ENCODE results near the gene FOXRED2.
A peak's percentile ranks its signal among the peaks of the same experiment; 100 is the strongest.
"Not testable (repeated sequence)": the region's sequence is repeated elsewhere in the genome, so short reads cannot be mapped to it uniquely, and the experiment has no call there.

FOXRED2 gene

DNA sequence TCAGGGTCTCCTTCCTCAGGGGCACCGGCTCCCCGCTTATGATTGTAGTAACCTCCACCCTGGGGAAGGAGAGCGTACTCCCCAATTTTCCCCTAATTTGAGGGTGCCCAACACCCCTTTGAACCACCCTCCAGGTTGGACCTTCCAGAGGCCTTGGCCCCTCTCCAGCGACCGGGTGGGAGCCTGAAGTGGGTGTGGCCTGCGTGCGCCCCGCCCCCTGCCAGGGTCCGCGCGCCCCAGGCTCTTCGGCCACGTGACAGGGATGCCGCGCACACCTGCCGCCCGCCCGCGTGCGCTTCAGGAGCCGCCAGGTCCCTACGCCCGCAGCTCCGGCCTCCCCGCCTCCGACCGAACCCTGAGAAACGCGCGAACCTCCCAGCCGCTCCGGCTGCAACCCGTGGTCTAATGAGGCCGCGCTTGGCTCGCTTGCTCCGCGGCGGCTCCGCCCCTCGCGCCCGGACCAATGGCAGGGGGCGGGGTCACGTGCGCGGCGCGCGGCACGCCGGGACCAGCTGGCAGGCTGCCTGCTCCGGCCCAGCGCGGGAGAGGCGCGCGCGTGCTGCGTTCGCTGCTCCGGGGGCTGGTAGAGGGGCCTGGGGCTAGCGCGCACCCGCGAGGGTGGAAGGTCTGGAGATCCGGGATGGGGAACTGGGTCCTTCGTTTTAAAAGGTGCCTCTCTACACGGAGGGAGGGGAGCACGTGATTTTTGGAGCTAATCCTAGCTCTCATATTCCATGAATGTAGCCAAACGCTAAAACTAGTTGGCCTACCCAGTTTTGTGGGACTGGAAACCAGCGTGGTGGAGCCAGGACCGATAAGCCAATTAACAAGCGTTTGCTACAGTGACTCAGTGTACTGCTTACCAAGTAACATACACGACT, at the start of gene FOXRED2:
Gene FOXRED2 (minus strand): TSS at position 404 of the 881 bp plus-strand sequence. CDS start 618 bp downstream, outside the sequence.
- peak; percentile 76 for DNase-seq

DNA sequence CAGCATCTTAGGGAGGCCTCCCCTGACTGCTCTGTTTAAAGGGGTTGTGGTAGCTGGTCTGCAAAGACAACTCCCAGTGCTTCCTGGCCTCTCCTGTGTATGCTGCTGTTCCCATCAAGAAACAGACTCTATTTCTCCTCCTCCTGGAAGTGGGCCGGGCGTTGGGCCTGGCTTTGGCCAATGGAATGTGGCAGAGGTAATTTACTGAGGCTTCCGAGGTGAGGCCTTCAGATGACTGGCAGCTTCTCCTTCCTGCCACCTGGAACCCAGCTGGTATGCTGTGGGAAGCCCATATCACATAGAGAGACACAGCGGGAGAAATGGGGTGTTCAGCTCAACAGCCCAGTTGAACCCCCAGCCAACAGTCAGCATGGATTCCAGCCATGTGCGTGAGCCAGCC, 47.3 kb upstream of the FOXRED2 start:
- no peak for DNase-seq

DNA sequence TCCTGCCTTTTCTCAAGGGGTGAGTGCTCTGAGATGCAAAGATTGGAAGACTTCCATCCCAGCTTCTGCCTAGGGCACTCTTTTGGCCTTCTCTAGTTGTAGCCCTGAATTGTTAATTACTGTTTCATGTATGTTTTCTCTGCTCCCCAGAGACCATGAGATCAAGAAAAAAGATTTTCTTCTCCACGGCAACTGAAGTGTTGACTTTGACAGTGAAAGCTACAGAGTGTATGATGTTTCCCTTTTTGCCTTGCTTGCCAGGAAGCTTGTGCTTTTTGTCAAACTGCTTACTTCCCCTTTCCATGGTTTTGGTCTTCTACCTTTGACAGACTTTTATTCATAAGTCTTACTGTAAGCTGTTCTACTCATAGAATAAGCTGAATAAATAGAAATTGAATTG, 45.4 kb upstream of the FOXRED2 start:
- no peak for DNase-seq

DNA sequence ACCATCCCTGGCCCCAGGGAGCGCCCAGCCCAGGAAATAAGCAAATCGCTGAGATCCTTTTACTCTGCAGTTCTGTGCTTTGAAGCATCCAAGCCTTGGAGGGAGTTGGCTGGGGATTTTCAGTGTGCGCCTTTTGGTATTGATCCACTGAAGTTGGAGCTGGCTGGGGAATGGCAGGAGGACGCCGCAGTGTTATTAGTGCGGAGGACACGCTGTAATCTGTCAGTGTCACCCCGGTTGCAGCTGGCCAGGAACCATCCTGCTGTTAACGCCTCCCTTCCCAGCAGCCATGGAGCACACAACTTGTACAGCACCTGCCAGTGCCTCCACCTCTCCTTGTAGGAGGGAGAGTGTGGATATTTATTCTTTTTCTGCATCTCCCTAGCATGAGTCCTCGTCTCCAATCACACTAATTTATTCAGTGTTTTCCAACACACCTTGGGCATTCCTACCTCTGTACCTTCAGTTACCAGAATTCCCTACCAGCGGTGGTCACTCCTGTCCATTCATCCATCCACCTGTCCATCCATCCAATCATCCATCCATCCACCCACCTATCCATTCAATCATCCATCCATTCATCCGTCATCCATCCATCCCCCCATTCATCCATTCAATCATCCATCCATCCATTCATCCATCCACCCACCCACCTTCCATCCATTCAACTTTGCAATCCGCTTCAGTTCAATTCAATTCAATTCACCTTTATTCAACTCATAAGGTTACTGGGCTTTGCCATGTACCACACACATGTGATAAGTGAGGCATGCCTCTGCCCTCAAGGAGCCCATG, 44.1 kb upstream of the FOXRED2 start:
- no peak for DNase-seq

DNA sequence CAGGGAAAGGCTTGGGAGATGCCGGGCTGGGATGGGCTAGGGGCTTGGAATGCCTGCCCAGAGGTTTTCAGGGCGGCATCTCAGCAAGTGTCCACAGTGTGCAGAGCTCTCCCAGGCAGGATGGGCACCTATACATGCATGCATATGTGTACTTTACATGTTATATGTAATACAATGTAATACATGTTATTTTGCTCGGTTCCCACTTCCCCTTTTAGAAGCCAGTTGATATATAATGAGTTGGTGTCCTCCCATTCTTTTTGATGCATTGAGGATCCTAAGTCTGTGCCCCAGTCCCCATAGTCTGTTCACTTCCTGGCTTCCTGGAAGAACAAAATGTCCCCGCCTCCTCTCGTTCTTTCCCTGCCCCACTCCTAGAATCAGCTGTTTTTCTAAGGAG, 42.2 kb upstream of the FOXRED2 start:
- no peak for DNase-seq

DNA sequence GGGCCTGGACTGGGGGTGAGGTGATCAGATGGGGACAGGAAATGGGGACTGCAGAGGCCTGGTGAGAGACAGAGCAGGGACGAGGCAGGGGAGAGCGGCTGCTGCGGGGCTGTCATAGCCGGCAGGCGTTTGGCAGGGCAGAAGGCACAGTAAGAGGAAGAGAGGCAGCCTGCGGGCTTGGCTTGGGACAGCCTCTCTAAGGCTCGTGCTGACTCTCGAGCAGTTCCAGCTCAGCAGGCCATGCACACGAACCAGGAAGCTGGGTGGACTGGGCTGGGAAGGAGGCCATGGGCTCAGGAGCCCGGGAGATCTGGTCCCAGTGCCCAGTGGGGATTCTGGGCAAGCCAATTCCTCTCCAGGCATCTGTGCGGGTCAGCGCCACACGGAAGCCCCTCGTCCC, 41.8 kb upstream of the FOXRED2 start:
- DNase-seq = no peak

DNA sequence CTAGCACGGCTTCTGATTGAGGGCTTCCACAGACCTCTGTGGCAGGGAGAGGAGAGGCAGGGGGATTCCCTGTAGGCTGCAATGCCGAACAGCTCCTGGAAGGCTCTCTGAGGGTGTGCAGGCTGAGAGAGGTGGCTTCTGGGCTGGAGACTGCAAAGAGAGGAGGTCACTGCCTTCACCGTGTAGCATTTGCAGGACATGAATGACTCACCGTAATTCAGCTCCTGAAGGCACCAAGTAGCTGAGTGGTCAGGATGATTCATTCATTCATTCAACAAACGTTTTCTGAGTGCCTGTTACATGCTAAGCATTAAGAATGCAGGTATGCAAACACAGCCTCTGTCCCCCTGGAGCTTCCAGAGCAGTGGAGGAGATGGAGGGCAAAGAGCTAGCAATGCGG, 40.1 kb upstream of the FOXRED2 start:
- DNase-seq = peak; percentile 78

DNA sequence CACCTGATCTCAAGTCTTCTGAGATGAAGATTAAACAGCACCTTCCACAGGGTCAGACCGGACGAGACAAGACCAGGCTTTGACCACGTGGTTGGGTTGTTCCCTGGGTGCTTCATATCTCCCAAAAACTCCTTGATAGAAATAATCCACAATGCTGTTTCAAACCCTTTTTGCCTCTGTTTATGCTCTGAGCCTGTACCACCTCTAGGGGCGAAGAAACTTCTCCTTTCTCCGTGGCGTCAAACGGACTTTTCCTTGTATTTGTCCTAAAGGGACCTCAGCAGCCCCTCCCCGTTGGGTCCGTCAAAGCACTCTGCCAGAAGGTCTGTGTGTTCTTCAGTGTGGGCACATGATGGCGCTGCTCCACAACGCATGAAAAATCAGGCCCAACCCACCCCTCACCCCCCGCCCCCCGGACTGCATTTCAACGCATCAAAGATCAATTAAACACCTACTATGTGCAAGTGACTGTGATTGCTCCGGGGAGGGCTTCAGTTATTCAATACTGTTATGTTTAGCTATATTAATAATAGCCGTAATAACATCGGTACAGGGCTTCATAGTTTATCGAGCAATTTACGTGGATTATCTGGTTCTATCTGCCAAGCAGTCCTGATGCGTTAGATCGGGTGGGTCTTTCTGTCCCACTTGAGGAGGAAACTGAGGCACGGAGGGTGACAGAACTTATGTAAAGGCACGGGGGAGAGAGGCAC, 39.4 kb upstream of the FOXRED2 start:
- DNase-seq = peak; percentile 64

DNA sequence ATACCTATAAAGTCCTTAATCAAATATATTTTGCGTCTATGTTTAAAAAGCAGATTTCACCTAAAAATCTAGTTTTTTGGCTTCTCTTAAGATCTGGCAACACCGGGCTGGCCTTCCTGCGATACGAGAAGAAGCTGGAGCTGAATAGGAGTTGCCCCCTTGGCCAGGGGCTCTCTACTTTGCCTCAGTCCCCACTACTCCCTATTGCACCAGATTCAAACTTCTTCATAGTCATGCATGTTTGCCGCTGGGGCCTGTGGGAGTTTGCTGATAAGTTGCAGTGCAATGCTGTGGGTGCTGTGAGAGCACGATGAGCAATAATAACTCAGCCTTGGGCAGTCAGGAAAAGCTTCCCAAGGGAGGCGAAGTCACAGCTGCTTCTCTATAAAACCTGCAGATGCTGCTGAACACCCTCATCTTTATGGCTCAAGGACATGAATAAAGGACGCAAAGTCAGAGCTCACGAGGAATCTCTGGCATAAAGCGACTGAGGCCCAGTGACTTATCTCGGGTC, 37.3 kb upstream of the FOXRED2 start:
- peak; percentile 56 for DNase-seq

DNA sequence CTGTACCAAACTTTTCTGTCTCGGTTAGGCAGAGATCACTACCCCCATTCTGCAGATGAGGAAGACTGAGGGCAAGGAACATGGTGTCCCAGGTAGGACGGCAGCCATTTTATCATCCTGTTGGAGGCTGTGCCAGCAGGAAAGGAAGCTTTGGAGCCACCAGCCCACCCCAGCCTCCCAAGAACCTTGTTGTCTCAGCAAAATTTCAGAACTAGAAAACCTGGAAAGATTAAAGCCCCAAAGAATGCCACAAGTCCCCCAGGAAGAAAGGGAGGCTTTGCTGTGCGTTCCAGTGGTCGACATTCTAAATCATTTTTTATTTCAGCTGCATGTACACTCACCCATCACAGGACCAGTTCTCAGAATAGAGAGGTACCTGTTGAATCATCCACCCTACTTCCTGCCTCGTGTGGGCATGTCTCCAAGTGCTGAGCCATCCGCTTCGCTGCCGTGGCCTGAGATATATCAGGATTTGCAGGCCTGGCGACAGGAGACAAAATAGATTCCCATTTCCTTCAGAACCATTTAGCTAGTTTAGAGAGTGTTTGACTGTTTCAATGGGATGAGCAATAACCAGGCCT, 35.1 kb upstream of the FOXRED2 start:
- DNase-seq = peak; percentile 98

DNA sequence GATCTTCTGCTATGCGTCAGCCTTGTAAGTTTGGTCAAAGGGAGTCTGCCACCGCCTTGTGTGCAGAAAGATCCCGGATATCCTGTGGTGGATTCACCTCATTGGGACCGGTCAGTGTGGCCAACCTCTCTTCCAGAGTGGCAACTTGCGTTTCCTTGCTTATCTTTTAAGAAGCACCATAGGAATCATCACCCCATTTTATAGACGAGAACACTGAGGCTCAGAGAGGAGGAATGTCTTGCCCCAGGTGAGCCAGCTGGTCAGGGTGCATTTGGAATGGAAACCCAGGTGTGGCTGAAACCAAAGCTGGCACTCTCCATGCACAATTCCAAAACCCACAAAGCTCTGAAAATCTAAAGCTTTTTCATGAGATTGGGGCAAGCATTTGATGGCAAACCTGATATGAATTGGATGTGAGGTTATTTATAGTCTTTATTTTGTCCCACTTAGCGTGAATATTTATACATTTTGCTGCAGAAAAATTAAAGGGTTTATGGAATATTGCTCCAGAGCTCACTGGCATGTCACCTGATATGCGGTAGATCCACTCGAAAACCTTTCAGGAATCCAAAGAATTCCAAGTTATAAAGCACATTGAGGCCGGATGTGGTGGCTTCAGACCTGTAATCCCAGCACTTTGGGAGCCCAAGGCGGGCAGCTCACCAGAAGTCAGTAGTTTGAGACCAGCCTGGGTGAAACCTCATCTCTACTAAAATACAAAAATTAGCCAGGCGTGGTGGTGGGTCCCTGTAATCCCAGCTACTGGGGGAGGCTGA, 34.2 kb upstream of the FOXRED2 start:
- DNase-seq = peak; percentile 73

DNA sequence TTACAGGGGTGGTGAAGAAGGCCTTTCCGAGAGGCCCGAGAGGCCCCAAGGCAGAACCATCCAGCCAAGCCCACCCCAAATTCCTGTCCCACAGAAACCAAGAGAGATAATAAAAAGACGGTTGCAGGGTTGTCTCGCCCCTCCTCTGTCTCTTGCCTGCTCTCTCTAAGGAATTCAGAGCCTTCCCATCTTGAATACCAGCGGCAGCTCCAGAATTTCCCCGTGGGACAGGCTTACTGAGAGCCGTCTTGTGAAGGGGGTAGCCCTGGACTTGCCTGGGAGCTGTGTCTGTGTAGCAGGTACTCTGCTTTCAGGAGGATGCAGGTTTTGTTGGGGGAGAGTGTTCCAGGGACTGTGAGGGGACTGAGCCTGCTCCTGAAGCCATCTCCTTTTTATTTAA, 31.7 kb upstream of the FOXRED2 start:
- DNase-seq = peak; percentile 30

DNA sequence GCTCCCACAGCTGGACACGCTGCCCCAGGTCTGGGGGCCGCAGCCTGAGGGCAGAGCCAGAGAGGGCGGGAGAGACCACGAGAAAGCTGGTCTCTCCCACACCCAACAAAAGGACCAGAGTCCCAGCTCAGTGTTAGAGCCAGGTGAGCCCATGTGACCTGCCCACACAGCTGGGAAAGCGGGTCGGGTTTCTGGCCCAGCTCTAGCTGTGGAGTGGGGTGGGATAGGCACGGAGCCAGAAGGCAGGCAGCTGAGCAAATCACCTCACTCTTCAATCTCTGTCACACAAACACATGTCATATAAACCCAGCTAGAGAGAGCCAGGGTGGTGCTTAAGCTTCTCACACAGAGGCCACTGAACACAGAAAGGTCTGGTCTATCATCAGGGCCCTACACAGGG, 29.9 kb upstream of the FOXRED2 start:
- DNase-seq = no peak

DNA sequence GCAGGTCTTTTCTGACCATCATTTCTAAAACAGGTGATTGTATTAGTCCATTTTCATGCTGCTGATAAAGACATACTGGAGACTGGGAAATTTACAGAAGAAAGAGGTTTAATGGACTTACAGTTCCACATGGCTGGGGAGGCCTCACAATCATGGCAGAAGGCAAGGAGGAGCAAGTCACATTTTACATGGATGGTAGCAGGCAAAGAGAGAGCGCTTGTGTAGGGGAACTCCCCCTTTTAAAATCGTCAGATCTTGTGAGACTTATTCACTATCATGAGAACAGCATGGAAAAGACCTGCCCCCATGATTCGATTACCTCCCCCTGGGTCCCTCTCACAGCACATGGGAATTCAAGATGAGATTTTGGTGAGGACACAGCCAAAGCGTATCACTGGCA, 26.5 kb upstream of the FOXRED2 start:
- not testable (repeated sequence) for DNase-seq

DNA sequence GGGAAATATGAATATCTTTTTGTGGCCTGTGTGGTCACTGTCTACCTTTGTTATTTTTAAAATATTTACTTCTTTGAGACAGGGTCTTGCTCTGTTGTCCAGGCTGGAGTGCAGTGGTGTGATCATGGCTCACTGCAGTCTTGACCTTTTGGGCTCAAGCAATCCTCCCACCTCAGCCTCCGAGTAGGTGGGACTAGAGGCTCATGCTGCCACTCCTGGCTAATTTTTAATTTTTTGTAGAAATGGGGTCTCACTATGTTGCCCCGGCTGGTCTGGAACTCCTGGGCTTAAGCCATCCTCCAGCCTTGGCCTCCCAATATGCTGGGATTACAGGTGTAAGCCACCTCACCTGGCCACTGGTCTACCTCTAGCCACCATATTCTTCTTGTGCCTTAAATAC, 25.6 kb upstream of the FOXRED2 start:
- DNase-seq = no peak

DNA sequence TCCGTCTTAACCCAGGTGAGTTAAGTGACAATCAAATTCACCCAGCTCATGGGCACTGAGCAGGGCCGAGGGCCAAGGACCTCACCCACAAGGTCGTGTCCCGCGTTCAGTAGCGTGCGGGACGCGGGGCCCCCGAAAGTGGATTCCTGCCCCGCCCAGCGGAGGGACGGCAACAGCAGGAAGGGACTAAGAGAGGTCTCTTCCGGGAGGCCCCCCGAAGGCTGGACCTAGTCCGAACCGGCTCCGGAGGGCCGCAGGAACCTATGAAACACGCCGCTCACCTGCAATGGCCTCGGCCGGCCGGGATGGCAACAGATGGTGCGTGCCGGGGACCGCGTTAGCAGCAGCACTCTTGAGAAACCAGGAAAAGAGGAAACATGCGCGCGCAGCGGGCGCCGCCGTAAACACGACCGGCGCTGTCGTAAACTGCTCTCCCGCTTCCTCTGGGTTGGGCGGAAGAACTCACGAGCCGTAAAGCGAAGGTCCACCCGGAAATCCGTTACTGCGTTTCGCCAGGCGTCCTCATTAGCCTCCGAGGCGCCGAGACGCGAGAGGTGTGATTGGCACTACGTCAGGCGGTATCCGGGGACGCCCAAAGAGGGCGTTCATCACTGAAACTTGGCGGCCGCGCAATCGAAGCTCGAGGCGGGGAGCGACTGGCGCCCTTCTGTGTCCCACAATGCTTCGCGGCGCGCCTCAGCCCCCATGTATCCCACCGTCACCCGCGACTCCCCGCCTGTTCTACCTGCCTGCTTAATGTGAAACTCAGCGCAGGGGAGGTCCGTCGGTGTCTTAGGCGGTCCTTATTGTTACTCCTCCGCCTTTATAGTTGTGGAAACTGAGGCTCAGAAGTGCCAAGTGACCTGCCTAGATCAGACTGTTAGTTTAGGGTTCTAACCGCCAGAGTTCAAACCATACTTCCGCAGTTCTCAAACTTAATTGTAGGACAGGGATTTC, 22.2 kb upstream of the FOXRED2 start, which contains the start of gene EIF3D:
Gene EIF3D (minus strand): TSS at position 372 of the 957 bp plus-strand sequence. CDS start 3,045 bp downstream, outside the sequence.
- DNase-seq = peak; percentile 100

DNA sequence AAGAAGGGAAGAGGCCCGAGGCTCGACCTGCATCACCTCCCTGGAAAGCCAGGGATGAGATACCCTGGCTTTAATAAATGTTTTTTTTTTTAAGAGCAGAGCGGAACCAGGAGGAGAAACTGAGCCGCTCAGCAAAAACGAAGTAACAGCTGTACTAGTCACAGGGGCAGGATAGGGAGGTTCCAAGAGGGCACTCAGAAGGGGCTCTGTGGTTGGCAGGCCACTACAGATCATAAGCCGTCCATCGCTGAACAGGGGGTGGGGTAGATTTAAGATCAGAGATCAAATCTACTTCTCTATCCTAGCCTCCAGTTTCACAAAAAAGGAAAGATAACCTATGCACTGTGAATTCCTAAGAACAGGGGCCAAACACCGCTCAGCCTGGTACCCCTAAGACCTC, 21.5 kb upstream of the FOXRED2 start:
- DNase-seq = no peak

DNA sequence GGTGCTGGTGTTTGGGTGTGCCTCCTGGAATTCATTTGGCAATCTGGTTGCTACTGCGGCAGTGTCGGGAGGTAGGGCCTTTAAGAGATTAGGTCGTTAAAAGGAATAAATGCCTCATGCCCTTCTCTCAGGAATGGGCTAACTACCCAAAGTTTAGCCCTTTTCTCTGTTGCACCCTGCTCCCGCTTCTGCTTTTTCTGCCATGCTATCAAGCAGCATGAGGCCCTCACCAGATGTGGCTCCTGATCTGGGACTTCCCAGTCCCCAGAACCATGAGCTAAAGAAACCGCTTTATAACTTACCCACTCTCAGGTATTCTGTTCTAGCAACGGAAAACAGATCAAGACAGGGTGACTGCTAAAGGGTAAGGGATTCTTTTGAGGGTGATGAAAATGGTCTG, 15.8 kb upstream of the FOXRED2 start:
- DNase-seq = no peak

DNA sequence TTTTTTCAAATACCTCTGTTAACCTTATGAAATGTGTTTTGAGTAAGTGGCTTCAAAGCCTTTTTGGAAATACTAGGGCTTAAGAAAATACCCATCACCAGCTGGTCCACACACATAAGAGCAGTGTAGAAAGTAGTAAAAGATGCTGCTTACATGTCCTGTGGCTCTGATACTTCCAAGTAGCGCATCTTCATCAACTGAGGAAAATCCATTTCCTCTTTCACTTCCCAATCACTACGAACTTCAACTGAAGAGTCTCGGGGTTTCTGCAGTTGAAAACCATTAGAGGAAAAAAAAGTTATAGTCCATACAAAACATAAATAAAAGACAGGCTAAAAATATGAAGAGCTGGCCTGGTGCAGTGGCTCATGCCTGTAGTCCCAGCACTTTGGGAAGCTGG, 13.6 kb upstream of the FOXRED2 start:
- no peak for DNase-seq

DNA sequence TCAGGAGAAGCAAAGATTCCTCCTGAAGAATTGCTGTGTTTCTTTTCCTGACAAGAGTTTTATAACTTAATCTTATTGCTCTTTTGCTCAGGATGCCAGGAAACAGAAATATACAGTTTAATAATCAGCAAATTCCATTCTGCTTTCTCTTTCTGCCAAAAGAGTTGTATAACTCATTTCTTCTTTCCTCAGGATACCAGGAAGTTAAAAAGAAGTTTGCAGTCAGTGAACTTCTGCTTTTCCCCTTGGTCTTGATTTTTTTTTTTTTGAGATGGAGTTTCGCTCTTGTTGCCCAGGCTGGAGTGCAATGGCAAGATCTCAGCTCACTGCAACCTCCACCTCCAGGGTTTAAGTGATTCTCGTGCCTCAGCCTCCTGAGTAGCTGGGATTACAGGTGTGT, 13.1 kb upstream of the FOXRED2 start:
- not testable (repeated sequence) for DNase-seq

DNA sequence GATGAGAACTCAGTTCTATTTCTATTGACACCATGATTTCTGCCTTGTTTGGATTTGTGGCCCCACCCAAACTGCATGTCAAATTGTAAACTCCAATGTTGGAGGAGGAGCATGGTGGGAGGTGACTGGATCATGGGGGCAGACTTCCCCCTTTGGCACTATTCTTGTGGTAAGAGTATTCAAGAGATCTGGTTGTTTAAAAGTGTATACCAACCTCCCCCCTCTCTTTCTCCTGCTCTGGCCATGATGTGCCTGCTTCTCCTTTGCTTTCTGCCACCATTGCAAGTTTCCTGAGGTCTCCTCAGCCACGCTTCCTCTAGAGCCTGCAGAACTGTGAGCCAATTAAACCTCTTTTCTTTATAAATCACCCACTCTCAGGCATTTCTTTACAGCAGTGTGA, 7.9 kb upstream of the FOXRED2 start:
- DNase-seq = no peak
